ENCODE results near the gene NTRK2. TPM values are rescaled to one million over a fixed set of nuclear protein-coding genes. Genes with fewer than 3 reads are reported as not detected.

Gene NTRK2
- total RNA-seq, 1 experiment from 2014 or later = 0.06 TPM

DNA sequence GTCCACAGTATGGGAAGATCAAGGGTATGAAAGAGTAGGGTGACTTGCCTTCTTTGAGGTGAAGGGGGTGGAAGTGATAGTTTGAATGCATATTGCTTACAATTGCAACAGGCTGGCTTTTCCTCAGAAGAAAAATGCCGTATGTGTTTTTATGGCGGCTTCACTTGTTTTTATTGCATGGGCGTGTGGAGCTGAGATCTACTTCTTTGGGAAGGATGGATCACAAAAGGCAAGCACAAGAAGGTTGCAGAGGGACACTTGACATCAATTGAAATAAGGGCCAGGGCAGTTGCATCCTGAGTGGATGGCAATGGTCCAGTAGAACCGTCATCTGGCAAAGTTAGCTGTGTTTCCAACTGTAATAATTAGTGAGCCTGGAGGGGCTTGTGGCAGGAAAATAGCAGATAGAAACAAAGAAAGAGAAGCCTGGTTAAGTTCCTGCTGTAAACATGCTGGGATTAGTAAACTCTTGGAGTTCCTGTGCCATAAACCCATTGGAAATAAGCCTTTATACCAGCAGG is 138.4 kb downstream of the NTRK2 start:
- CTCF ChIA-PET = no interaction called here
- DNase-seq (ENCODE audit: low spot score) = no peak
- no peaks in the 10 kb centered on the region for H3K4me1 ChIP-seq (ENCODE audit: insufficient read depth, low read length, poor library complexity, severe bottlenecking)
- no peak overlapping the region for H3K4me3 ChIP-seq (ENCODE audit: low read depth, low read length, poor library complexity, severe bottlenecking)
- intact Hi-C loops (cut with micrococcal nuclease; ENCODE audit: unreplicated experiment) = no loop called here
- no peaks in the 10 kb centered on the region for H3K36me3 ChIP-seq (ENCODE audit: insufficient read depth, low read length, poor library complexity, severe bottlenecking)
- no peaks in the 10 kb centered on the region for H3K9me3 ChIP-seq (ENCODE audit: low read depth, low read length, poor library complexity, severe bottlenecking)
- H3K27me3 ChIP-seq (replicated peaks; ENCODE audit: insufficient read depth, low read depth, low read length, poor library complexity) = peaks cover under 1% of the 10 kb centered on the region
- no TSS peak for BruUV-seq (replicated peaks)
- no peak overlapping the region for H3K27ac ChIP-seq (ENCODE audit: low read depth, low read length, poor library complexity, severe bottlenecking)
- no peak for TF ChIP-seq EZH2 (IDR thresholded peaks at IDR 0.05; ENCODE audit: borderline replicate concordance, low read depth, low read length, poor library complexity, severe bottlenecking)
- POLR2A ChIA-PET (ENCODE audit: low non-redundant PET) = no interaction called here

- Histone ChIP-seq H3K27ac (ENCODE audit: low read depth, low read length, poor library complexity, severe bottlenecking) (no peak overlapping the region), H3K36me3 (ENCODE audit: insufficient read depth, low read length, poor library complexity, severe bottlenecking) (no peaks in the 10 kb centered on the region), H3K9me3 (ENCODE audit: low read depth, low read length, poor library complexity, severe bottlenecking) (no peaks in the 10 kb centered on the region), H3K27me3 (replicated peaks; ENCODE audit: insufficient read depth, low read depth, low read length, poor library complexity) (peaks cover 6% of the 10 kb centered on the region), H3K4me1 (ENCODE audit: insufficient read depth, low read length, poor library complexity, severe bottlenecking) (no peaks in the 10 kb centered on the region), H3K4me3 (ENCODE audit: low read depth, low read length, poor library complexity, severe bottlenecking) (no peak overlapping the region)
- POLR2A ChIA-PET (ENCODE audit: low non-redundant PET) = no interaction called here
- BruUV-seq (replicated peaks) = no TSS peak
- no peak for DNase-seq (ENCODE audit: low spot score)
- CTCF ChIA-PET = no interaction called here
- intact Hi-C loops (cut with micrococcal nuclease; ENCODE audit: unreplicated experiment) = no loop called here
- no peak for TF ChIP-seq EZH2 (IDR thresholded peaks at IDR 0.05; ENCODE audit: borderline replicate concordance, low read depth, low read length, poor library complexity, severe bottlenecking)
- TF ChIP-seq CTCF (conservative IDR thresholded peaks at IDR 0.05; ENCODE audit: low read depth, low read length) = no peak
Measured at GRCh38 chr9:84808416-84808815, 138.9 kb downstream of the NTRK2 start.

DNA sequence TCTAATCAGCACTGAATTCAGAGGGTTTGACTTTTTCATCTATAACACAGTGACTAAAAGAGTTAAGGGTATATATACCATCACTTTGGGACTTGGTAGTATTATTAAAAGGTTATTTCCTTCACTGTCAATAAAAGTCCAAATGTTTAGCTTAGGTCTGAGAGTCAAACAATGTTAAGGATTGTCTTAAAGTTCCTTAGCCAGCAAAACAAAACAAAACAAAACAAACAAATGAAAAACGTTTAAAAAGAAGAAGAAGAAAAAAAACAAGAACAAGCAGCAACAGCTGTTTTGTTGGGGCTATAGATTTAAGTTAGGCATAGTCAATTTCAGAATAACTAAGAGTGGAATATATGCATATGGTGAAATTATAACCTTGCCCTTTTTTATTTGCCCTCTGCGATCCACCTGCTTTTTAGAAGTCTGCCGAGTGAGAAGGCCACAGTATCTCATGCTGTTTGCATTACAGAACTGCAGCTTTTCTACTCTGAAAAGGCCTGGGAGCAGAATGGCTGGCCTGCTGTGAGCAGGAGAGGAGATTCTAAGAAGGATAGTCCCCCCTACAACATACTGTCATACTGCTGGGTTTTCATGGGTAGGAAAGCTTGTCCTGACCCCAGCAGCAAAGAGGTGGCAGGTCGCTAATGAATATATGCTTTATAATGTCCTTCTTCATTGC is 141.7 kb downstream of the NTRK2 start:
- Histone ChIP-seq H3K4me1 (ENCODE audit: insufficient read depth, low read length, poor library complexity, severe bottlenecking) (no peaks in the 10 kb centered on the region), H3K27me3 (replicated peaks; ENCODE audit: insufficient read depth, low read depth, low read length, poor library complexity) (peaks cover 7% of the 10 kb centered on the region), H3K27ac (ENCODE audit: low read depth, low read length, poor library complexity, severe bottlenecking) (no peak overlapping the region), H3K9me3 (ENCODE audit: low read depth, low read length, poor library complexity, severe bottlenecking) (no peaks in the 10 kb centered on the region), H3K36me3 (ENCODE audit: insufficient read depth, low read length, poor library complexity, severe bottlenecking) (no peaks in the 10 kb centered on the region), H3K4me3 (ENCODE audit: low read depth, low read length, poor library complexity, severe bottlenecking) (no peak overlapping the region)
- intact Hi-C loops (cut with micrococcal nuclease; ENCODE audit: unreplicated experiment) = no loop called here
- no peak for DNase-seq (ENCODE audit: low spot score)
- CTCF ChIA-PET = no interaction called here
- POLR2A ChIA-PET (ENCODE audit: low non-redundant PET) = no interaction called here
- TF ChIP-seq CTCF (conservative IDR thresholded peaks at IDR 0.05; ENCODE audit: low read depth, low read length) (no peak), EZH2 (IDR thresholded peaks at IDR 0.05; ENCODE audit: borderline replicate concordance, low read depth, low read length, poor library complexity, severe bottlenecking) (no peak)
- no TSS peak for BruUV-seq (replicated peaks)

GRCh38 chr9:84811751-84812074 is 142.2 kb downstream of the NTRK2 start:
- no peak overlapping the region for H3K27ac ChIP-seq (ENCODE audit: low read depth, low read length, poor library complexity, severe bottlenecking)
- POLR2A ChIA-PET (ENCODE audit: low non-redundant PET) = no interaction called here
- no peaks in the 10 kb centered on the region for H3K9me3 ChIP-seq (ENCODE audit: low read depth, low read length, poor library complexity, severe bottlenecking)
- TF ChIP-seq EZH2 (IDR thresholded peaks at IDR 0.05; ENCODE audit: borderline replicate concordance, low read depth, low read length, poor library complexity, severe bottlenecking) = no peak
- no peak for TF ChIP-seq CTCF (conservative IDR thresholded peaks at IDR 0.05; ENCODE audit: low read depth, low read length)
- no peaks in the 10 kb centered on the region for H3K36me3 ChIP-seq (ENCODE audit: insufficient read depth, low read length, poor library complexity, severe bottlenecking)
- no TSS peak for BruUV-seq (replicated peaks)
- intact Hi-C loops (cut with micrococcal nuclease; ENCODE audit: unreplicated experiment) = no loop called here
- no peak overlapping the region for H3K4me3 ChIP-seq (ENCODE audit: low read depth, low read length, poor library complexity, severe bottlenecking)
- CTCF ChIA-PET = no interaction called here
- H3K27me3 ChIP-seq (replicated peaks; ENCODE audit: insufficient read depth, low read depth, low read length, poor library complexity) = peaks cover 7% of the 10 kb centered on the region
- no peaks in the 10 kb centered on the region for H3K4me1 ChIP-seq (ENCODE audit: insufficient read depth, low read length, poor library complexity, severe bottlenecking)
- no peak for DNase-seq (ENCODE audit: low spot score)

All from A673 (cell line).